GM19239 (cell line): ENCODE data around the gene PPP1R14C.
"Not testable (repeated sequence)": the region's sequence is repeated elsewhere in the genome, so short reads cannot be mapped to it uniquely, and the experiment has no call there.

Experiments
- DNase-seq: peaks from one replicate; pipeline ENCODE4 v3.0.0; 2011; ENCODE audit warnings: low spot score; ENCODE audit not compliant: insufficient read length
- FAIRE-seq: peaks from 2 replicates; lab custom pipeline; 2011; peaks lifted over from hg19 to GRCh38; lab: Jason Lieb, UNC

Gene PPP1R14C

GRCh38 chr6:150186129-150186898 is 43.5 kb downstream of the PPP1R14C start:
- DNase-seq (no peak), FAIRE-seq (no peak)

DNA sequence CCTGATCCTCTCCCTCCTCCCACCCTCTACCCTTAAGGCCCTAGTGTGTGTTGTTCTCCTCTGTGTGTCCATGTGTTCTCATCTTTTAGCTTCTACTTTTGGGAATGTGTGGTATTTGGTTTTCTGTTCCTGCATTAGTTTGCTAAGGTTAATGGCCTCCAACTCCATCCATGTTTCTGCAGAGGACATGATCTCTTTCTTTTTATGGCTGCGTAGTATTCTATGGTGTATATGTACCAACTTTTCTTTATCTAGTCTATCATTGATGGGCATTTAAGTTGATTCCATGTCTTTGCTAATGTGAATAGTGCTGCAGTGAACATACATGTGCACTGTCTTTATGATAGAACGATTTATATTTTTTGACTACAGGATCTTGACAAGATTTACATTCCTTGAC is 44.6 kb downstream of the PPP1R14C start:
- FAIRE-seq, DNase-seq: not testable (repeated sequence)

DNA sequence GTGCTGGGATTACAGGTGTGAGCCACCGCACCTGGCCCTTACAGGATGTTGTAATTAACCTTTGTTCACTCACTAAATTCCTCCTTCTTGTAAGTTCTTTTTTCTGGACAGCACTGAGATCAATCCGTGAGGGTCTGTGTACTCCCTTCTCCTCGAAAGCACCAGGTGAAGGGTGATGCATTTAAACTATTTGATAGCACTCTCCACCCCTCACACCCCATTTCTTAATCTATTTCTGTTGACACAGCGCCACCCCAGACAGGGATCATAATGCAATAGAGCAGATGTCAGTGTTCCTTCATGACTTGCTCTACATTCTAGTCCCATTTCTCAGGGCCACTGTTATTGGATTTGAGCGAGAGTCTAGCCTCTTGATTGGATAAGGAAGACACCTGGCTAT is 46.3 kb downstream of the PPP1R14C start:
- DNase-seq (no peak), FAIRE-seq (no peak)

DNA sequence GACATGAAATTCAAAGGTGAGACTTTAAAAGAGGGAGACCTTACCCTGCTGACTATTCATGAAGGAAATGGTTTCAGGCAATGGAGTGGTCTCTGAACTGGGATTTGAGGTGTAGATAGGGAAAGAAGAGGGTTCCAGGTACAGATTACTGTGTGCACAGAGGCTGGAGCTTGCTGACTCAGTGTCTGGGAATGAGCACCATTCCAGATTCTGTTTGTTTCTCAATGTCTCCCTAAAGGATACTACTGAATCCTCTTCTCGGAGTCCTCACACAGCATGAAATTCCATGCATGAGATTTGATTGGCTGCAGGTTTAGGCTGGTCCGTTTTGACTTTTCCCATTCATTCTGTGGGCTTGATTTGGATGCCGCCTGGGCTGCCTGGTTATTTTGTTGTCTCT is 49.0 kb downstream of the PPP1R14C start:
- DNase-seq: no peak
- no peak for FAIRE-seq

DNA sequence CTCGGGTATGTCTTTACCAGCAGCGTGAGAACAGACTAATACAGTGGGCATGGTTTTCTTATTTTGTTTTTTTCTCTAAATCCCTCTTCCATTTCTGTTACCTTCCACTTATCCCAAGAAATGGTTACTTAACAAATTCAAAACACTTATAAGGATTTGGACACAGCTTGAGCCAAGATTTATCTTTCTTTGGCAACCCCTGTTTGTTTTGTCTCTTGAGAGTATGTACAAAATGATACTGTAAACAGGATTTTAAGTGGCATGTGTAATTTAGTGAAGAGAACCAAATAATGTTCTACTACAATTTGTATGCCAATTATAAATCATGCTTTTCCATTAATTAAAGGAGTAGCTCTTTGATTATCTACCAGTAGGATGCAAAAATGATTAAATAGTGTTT is 51.4 kb downstream of the PPP1R14C start:
- DNase-seq (no peak), FAIRE-seq (no peak)

GRCh38 chr6:150195996-150196417 is 53.2 kb downstream of the PPP1R14C start:
- no peak for DNase-seq

GRCh38 chr6:150196942-150197745 is 54.3 kb downstream of the PPP1R14C start:
- FAIRE-seq (no peak), DNase-seq (no peak)

More at GRCh38 chr6:150195996-150196417, 53.2 kb downstream of the PPP1R14C start:
- FAIRE-seq: no peak

GRCh38 chr6:150198532-150198931 is 55.7 kb downstream of the PPP1R14C start:
- FAIRE-seq: no peak

GRCh38 chr6:150199241-150199640 is 56.4 kb downstream of the PPP1R14C start:
- FAIRE-seq: no peak
- DNase-seq: no peak

More at GRCh38 chr6:150198532-150198931, 55.7 kb downstream of the PPP1R14C start:
- DNase-seq: no peak

DNA sequence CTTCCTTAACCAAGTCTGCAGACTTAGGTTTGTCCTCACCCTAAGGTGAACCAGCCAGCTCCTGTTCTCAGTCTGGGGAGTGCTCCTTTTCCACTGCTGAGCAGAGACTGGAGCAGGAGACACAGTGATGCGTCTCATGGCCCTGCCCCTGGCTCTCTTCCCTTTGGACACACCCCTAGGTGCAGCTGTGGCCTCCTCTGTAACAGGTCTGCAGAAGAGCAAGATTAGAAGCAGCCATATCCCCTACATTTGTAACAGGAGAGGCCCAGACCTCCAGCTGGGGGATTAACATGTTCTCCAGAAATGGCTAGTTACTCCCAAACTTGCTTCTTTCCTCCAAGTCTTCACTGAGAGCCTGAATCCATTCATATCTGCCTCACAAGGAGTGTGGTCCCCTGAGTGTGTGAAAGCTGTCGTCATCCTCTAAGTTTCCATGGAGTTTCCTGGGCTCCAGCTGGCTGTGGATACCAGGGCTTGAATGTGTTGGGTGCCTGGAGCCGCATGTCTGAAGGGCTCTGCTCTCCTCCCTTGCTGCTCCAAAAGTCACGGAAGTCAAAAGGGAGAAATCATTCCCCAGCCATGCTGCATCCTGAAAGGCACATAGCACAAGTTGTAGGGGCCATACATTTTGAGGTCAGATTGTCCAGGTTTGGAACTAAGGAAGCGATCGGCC is 57.7 kb downstream of the PPP1R14C start:
- no peak for DNase-seq
- FAIRE-seq: no peak

GRCh38 chr6:150201285-150201684 is 58.4 kb downstream of the PPP1R14C start:
- DNase-seq (no peak), FAIRE-seq (no peak)

- no peak for FAIRE-seq
- no peak for DNase-seq
Measured at GRCh38 chr6:150201772-150202329, 59.0 kb downstream of the PPP1R14C start.

DNA sequence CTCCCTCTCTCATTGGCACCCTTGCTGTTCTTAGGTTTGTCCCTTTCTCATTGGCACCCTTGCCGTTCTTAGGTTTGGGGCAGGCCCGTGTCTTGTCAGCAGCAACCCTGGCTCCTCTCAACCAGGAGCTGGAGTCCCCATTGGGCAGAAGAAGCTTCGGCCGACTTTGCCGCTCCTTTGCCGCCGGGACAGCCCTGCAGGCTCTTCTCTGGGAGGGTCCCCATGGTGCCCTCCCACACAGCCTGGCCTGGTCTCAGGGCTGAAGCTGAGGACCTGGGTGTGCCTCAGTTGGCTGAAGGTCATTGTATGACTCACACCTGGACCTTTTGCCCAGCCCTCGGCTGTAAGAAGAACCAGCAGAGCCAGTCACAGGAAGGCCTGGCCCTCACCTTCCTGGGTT is 59.6 kb downstream of the PPP1R14C start:
- FAIRE-seq: no peak

GRCh38 chr6:150202934-150203333 is 60.1 kb downstream of the PPP1R14C start:
- FAIRE-seq: no peak
- DNase-seq: no peak

More for the DNA sequence above, 59.6 kb downstream of the PPP1R14C start:
- DNase-seq: no peak

- no peak for DNase-seq
- no peak for FAIRE-seq
Measured at GRCh38 chr6:150203378-150203777, 60.5 kb downstream of the PPP1R14C start.

GRCh38 chr6:150203871-150204545 is 61.2 kb downstream of the PPP1R14C start:
- FAIRE-seq: no peak

DNA sequence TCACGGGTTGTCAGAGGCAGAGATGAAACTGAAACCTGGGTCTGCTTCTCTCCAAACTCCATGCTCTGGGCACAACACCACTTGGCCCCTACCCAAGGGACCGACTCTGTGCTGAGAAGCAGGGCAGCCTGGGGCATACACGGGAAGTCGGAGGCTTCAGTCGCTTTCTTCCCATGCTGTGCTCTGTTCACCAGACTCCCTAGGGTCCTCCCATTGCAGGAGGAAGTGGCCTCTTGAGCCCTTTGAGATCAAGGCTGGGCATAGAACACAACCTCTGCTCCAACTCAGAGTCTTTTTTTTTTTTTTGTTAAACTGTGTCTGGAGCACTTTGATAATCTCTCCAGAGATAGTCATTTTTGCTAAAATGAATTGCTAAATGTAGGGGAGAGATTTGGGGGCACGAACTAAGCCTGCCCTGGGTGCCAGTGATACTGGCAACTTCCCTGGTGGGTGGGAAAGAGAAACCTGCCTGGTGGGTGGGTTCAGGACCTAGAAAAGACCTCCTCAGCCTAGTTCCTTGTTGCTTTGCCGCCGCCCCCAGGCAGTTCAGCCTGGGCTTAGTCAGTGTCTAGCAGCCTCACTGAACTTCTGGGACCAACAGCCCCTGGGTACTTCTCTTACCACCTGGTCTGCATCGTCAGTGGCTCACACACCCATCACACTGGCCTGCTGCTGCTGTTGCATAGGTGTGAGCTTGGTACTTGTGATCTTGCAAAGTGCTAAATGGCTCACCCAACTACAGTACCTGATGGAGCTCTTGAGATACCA is 62.0 kb downstream of the PPP1R14C start:
- no peak for DNase-seq
- FAIRE-seq: no peak

More at GRCh38 chr6:150203871-150204545, 61.2 kb downstream of the PPP1R14C start:
- no peak for DNase-seq

GRCh38 chr6:150207931-150208570 is 65.2 kb downstream of the PPP1R14C start:
- no peak for DNase-seq
- FAIRE-seq: no peak
